ENCODE results near the gene EED.

DNA sequence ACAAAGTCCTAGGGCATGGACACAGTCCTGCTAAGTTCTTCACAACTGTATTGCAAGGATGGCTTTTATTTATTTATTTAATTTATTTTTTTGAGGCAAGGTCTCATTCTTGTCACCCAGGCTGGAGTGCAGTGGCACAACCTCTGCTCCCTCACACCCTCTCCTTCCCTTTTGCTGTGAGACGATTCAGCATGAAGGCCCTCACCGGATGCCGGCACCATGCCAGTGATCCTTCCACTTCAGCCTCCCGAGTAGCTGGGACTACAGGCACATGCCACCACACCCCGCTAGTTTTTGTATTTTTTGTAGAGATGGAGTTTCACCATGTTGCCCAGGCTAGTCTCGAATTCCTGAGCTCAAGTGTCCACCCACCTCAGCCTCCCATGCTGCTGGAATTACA, 17.8 kb downstream of the EED start:
- TF ChIP-seq, protein P1, sequence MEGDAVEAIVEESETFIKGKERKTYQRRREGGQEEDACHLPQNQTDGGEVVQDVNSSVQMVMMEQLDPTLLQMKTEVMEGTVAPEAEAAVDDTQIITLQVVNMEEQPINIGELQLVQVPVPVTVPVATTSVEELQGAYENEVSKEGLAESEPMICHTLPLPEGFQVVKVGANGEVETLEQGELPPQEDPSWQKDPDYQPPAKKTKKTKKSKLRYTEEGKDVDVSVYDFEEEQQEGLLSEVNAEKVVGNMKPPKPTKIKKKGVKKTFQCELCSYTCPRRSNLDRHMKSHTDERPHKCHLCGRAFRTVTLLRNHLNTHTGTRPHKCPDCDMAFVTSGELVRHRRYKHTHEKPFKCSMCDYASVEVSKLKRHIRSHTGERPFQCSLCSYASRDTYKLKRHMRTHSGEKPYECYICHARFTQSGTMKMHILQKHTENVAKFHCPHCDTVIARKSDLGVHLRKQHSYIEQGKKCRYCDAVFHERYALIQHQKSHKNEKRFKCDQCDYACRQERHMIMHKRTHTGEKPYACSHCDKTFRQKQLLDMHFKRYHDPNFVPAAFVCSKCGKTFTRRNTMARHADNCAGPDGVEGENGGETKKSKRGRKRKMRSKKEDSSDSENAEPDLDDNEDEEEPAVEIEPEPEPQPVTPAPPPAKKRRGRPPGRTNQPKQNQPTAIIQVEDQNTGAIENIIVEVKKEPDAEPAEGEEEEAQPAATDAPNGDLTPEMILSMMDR (optimal IDR thresholded peaks at IDR 0.05 in 1 of 3, IDR thresholded peaks at IDR 0.05 in 1 of 3, conservative IDR thresholded peaks at IDR 0.05 in 1 of 3; ENCODE audit: extremely low read depth in 1 of 3, insufficient read depth in 2 of 3, low read length in 3 of 3): no peak
- no peak for TF ChIP-seq EZH2 (IDR thresholded peaks at IDR 0.05; ENCODE audit: low read length)
